Measurements from ENCODE around the gene ACTA2. TPM values are rescaled to one million over a fixed set of nuclear protein-coding genes. Genes with fewer than 3 reads are reported as not detected.

The ACTA2 gene
- total and polyA plus RNA-seq, 2 donors (not counting 1 experiment from before 2014, with no cell fraction given) = 1.8 to 3.7 TPM

- Histone ChIP-seq H3K9me3 (ENCODE audit: control extremely low read depth in 1 of 3, control insufficient read depth in 2 of 3, insufficient read depth in 1 of 3, low read length in 2 of 3) (no peaks in the 10 kb centered on the region), H3K27me3 (replicated peaks in 1 of 4; ENCODE audit: control extremely low read depth in 1 of 4, control insufficient read depth in 3 of 4, insufficient read depth in 4 of 4, low read length in 3 of 4) (no peaks in the 10 kb centered on the region), H4K20me1 (ENCODE audit: control insufficient read depth, insufficient read depth, low read length, poor library complexity, severe bottlenecking) (no peaks in the 10 kb centered on the region), H3K4me3 (ENCODE audit: control extremely low read depth in 1 of 5, extremely low read depth in 1 of 5, insufficient read depth in 1 of 5, low read depth in 2 of 5, low read length in 4 of 5) (no peak overlapping the region), H3K4me2 (replicated peaks; ENCODE audit: low read depth, low read length, poor library complexity, severe bottlenecking) (peak overlapping the region; percentile 10), H2AFZ (ENCODE audit: insufficient read depth, low read depth, low read length, poor library complexity, severe bottlenecking) (no peak overlapping the region), H3K27ac (ENCODE audit: low read length in 2 of 2) (peak overlapping the region in 1 of 2 donors; percentile 5), H3K4me1 (ENCODE audit: control insufficient read depth in 2 of 2, insufficient read depth in 2 of 2, low read length in 2 of 2) (peaks cover 23 to 40% of the 10 kb centered on the region in 2 donors), H3K79me2 (ENCODE audit: control insufficient read depth, insufficient read depth, low read length) (peaks cover 92% of the 10 kb centered on the region), H3K9ac (ENCODE audit: low read length) (peak overlapping the region; percentile 14), H3K36me3 (replicated peaks in 1 of 2; ENCODE audit: control extremely low read depth in 1 of 2, control insufficient read depth in 1 of 2, extremely low read depth in 1 of 2, insufficient read depth in 2 of 2, low read length in 1 of 2) (peaks cover 4 to 9% of the 10 kb centered on the region in 2 experiments)
- peaks cover 65% of the 10 kb centered on the region for H3K4me1 Mint-ChIP-seq
- no peaks in the 10 kb centered on the region for H3K27me3 Mint-ChIP-seq
- DNase-seq = peak; percentile 44
- peak; percentile 34 for ATAC-seq (ENCODE audit: low read depth)
- no peaks in the 10 kb centered on the region for H3K9me3 Mint-ChIP-seq (ENCODE audit: insufficient read depth)
- H3K27ac Mint-ChIP-seq = peak overlapping the region; percentile 47
- CTCF ChIA-PET = interaction anchor here (1.0 to 3.8 kb wide), 2 partner anchors 44 to 53 kb away, joined by 4 to 15 read pairs; no protein-coding TSS in a partner anchor
- WGBS (ENCODE audit: insufficient coverage) = 57% methylated on average over 1 of the region's 1 CpG
- TF ChIP-seq EZH2 (IDR thresholded peaks at IDR 0.05; ENCODE audit: borderline replicate concordance, insufficient read depth, low read depth, low read length, poor library complexity, severe bottlenecking) (no peak), CTCF (IDR thresholded peaks at IDR 0.05) (no peak)
- POLR2A ChIA-PET = interaction anchor here (1.5 kb wide), 1 partner anchor 10 kb away, joined by 3 read pairs; the partner anchor contains the start of gene STAMBPL1
- intact Hi-C loops (cut with micrococcal nuclease) = loop anchor here (1.0 kb wide), 1 partner anchor 12 kb away; no protein-coding TSS in a partner anchor
- H3K4me3 Mint-ChIP-seq = peak overlapping the region; percentile 26
These were observed 62.8 kb downstream of the ACTA2 start for GRCh38 chr10:88889559-88890337.
